GM20000 (cell line): ENCODE measurements around the gene MAP3K4.

Experiments
- DNase-seq: peaks from one replicate; pipeline ENCODE4 v3.0.0; 2012; ENCODE audit warnings: low spot score
- TF ChIP-seq, protein P1 (sequence below): IDR thresholded peaks from 2 replicates; pipeline ENCODE4 v1.5.1; 2012; ENCODE audit warnings: mild to moderate bottlenecking, control low read depth; ENCODE audit errors: extremely low read depth, missing control alignments

Gene MAP3K4

DNA sequence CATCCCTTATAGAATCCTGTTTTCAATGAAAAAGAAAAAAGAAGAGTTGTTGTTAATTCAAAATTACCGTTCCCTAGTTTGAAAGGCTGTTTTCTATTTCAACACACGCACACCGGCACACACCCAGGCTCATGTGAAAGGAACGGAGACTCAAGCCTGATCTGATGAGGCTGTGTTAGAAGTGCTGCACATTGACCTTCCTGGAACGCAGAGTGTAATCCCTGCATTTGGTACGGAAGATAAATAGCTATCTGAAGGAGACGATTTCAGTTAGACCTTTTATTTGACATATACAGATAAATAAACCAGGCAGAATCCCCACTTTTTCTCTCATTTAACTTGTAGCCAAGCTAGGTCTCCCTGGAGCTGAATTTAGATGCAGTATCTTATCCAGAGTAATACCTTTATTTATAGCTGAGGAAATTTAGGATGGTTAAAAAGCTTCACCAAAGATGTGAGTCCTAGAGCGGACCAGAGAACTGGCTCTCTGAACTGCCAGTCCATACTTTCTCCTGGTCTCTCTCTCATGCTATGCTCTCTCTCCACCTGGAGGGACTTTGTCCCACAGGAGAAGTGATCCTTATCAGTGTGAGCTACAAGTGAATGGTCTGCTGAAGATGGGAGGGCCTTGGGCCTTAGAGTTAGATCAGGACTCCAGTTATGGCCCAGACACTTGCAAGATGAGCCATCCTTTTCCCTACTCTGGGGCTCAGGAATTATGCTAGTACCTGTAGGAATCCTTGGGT lies 30.6 kb downstream of the MAP3K4 start:
- no peak for DNase-seq
- TF ChIP-seq, protein P1, sequence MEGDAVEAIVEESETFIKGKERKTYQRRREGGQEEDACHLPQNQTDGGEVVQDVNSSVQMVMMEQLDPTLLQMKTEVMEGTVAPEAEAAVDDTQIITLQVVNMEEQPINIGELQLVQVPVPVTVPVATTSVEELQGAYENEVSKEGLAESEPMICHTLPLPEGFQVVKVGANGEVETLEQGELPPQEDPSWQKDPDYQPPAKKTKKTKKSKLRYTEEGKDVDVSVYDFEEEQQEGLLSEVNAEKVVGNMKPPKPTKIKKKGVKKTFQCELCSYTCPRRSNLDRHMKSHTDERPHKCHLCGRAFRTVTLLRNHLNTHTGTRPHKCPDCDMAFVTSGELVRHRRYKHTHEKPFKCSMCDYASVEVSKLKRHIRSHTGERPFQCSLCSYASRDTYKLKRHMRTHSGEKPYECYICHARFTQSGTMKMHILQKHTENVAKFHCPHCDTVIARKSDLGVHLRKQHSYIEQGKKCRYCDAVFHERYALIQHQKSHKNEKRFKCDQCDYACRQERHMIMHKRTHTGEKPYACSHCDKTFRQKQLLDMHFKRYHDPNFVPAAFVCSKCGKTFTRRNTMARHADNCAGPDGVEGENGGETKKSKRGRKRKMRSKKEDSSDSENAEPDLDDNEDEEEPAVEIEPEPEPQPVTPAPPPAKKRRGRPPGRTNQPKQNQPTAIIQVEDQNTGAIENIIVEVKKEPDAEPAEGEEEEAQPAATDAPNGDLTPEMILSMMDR = no peak

DNA sequence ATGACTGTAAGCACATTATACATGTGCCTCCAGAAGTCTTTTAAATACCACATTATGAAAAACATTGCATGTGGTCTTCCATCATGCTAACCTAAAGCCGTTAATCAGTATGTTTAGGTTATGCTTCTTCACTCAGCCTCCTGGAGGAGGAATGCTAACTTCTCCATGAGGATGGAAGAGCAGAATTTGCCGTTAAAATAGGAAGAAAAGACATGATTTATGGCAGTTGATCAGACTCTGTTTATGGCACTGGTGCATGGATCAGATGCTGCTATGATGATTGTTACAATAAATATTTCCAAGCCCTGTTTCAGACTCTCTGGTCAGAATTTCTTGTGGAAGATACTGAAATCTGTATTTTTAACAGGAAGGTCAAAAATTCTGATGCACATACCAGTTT lies 31.7 kb downstream of the MAP3K4 start:
- no peak for DNase-seq
- TF ChIP-seq, protein P1 = no peak

DNA sequence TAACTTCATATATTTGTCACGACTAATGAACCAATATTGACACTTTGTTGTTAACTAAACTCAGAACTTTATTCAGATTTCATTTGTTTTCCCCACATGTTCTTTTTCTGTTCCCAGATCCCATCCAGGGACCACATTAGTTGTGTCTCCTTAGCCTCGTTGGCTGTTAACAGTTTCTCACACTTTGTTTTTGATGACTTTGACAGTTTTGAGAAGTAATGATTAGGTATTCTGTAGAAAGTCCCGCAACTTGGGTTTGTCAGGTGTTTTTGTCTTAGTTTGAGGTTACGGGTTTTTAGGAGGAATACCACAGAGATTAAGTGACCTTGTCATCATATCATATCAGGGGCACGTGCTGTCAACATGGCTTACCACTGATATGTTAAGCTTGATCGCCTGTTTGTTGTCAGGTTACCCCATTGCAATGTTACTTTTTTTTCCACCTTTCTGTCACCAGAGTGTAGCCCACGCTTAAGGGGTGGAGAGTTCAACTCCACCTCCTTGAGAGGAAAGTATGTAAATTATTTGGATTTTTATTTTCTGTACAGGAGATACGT lies 32.9 kb downstream of the MAP3K4 start:
- TF ChIP-seq, protein P1 = no peak
- no peak for DNase-seq

DNA sequence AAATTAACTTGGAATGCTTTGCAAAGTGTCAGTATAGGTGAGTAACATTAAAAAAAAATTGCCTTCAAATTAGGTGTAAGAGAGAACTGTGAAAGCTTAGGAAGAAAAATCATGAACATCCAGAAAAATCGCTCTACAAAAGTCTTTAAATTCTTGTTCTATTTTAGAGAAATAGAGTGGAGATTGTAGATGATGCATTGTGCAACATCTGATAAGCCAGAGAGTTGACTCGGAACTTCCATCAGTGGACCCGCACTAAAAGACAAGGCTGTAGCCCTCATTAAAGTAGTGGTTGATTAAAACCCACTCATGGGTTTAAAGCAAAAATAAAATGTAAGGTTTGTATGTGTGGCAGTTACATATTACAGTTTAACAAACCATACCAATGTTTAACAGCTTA lies 35.8 kb downstream of the MAP3K4 start:
- TF ChIP-seq, protein P1 = no peak
- DNase-seq = no peak

DNA sequence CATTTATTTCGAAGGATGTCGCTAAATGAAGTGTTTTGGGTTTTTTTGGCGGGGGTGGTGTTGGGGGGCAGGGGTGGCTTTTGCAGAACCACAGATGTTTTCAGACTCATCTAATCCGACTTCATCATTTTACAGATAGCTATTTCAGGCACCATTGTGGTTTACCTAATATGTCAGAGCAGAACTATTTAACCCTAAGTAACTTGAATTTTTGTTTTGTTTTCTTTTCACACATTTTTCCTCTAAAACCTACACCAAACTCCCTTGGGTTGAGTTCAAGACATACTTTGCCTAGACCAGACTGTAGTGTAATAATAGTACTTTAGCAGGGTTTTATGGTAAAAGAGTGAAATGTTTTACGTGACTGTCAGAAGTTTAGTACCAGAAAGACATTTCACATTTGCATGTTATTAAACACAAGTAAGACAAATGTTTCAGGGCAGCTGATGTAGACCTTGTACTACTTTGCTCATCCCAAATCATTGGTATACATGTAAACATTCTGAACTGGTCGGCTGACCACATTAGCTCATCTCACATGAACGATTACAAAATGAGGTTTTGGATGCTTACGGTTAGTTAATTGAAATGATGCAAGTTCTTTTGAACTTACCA lies 37.7 kb downstream of the MAP3K4 start:
- TF ChIP-seq, protein P1 = no peak
- peak; percentile 63 for DNase-seq

DNA sequence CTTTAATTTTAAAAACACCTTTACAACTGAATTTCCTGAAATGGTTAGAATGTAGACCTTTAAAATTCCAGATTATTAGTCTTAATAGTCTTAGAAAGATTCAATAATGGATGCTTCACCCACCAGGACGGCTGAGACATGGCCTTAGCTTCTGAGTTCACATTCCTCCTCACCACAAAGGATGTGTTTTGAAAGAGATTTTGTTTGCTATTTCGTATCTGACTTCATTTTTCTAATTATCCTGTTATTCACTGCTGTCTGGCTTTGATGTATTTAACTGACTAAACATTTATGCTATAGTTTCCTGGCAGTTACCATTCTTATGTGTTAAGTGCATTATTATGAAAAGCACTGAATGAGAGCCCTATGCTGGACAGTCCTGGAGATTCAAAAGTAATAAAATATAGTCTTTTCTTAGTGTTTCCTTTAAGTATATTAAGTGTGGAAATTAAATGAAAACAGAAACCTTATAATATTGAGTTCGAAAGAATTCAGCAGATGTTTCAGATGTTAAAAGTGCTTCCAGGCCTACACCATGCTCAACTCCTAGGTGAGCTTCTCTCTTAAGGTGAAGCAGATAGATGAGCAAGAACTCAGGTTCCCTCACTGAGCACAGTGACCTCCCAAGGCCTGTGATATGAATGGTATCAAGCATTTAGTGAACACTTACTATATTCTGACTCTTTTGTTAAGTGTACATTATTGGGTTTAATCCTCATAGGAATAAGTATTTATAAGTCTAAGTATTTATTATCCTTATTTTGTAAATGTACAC lies 40.3 kb downstream of the MAP3K4 start:
- DNase-seq = no peak
- TF ChIP-seq, protein P1 = no peak

DNA sequence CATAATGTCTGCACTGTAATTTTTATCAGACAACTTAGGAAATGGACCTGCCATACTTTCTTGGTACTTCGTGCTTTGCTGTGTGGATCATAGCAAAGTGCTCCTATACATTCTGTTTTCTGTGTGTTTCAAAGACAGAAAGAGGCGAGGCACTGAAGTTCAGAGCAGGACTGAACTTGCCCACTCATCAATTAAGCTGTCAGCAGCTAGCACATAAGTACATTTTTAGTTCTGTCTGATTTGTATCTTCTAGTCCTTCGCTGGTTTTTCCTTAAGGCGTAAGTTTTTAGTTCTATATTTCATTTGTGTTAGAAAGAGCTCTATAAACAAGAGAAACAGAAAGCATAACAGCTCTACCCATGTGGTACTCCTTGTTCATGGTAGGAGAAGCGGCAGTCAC lies 42.1 kb downstream of the MAP3K4 start:
- DNase-seq = no peak

More for the DNA sequence above, 42.1 kb downstream of the MAP3K4 start:
- TF ChIP-seq, protein P1 = no peak
